IMR-90 (cell line): Measurements from ENCODE around the gene MAEA. TPM values are rescaled to one million over a fixed set of nuclear protein-coding genes. Genes with fewer than 3 reads are reported as not detected.

ENCODE experiments used
- ATAC-seq: fragments of 200-7000 bp; cut with Tn5 transposase; 2 replicates; pipeline ENCODE4 v1.9.1; 2020; ENCODE audit warnings: low read depth, mild to moderate bottlenecking, moderate library complexity
- BruUV-seq: library from RNA; stranded (reverse); fragments of 400-500 nt; replicated peaks from 2 replicates; lab custom pipeline; 2021; lab: Mats Ljungman, UMichigan
- CTCF ChIA-PET: fragments of 300-600 bp; formaldehyde crosslinking; extraction: SDS; loops from one replicate; lab custom pipeline; 2021; ENCODE audit warnings: antibody characterized with exemption; lab: Yijun Ruan, JAX
- POLR2A ChIA-PET: fragments of 300-600 bp; sonication (Branson Sonifier 250); formaldehyde crosslinking; loops from one replicate; lab custom pipeline; 2022; ENCODE audit warnings: antibody characterized with exemption; ENCODE audit not compliant: unreplicated experiment; lab: Charles Lee
- DNase-seq: peaks from one replicate; pipeline ENCODE4 v3.0.0; 2013
- H2AFZ ChIP-seq: replicated peaks from 2 replicates; pipeline ENCODE3; 2013; ENCODE audit warnings: low read length, mild to moderate bottlenecking; ENCODE audit not compliant: poor library complexity
- H2AK5ac ChIP-seq: 2 replicates; pipeline ENCODE4 v1.6.1; 2013; ENCODE audit warnings: low read depth, low read length, inconsistent platforms
- H2AK9ac ChIP-seq: replicated peaks from 2 replicates; pipeline ENCODE3; 2013; ENCODE audit warnings: mild to moderate bottlenecking, low read depth, low read length, moderate library complexity; ENCODE audit not compliant: poor library complexity
- H2BK120ac ChIP-seq: 2 replicates; pipeline ENCODE4 v1.6.1; 2013; ENCODE audit warnings: low read depth, low read length, inconsistent platforms
- H2BK15ac ChIP-seq: 3 replicates; pipeline ENCODE4 v1.6.1; 2013; ENCODE audit warnings: low read depth, low read length, inconsistent platforms
- H2BK20ac ChIP-seq: 2 replicates; pipeline ENCODE4 v1.6.1; 2013; ENCODE audit warnings: low read depth, mild to moderate bottlenecking, inconsistent platforms, low read length, moderate library complexity
- H2BK5ac ChIP-seq: 2 replicates; pipeline ENCODE4 v1.6.1; 2013; ENCODE audit warnings: mild to moderate bottlenecking, low read depth, low read length, inconsistent platforms; ENCODE audit not compliant: poor library complexity, severe bottlenecking
- H3K14ac ChIP-seq: replicated peaks from 2 replicates; pipeline ENCODE4 v1.6.1; 2013; ENCODE audit warnings: low read depth, low read length, inconsistent platforms
- H3K18ac ChIP-seq: 2 replicates; pipeline ENCODE4 v1.6.1; 2013; ENCODE audit warnings: low read depth, low read length, control low read depth
- H3K23ac ChIP-seq: 2 replicates; pipeline ENCODE4 v1.6.1; 2013; ENCODE audit warnings: low read depth, low read length, inconsistent platforms
- H3K27ac ChIP-seq: 2 replicates; pipeline ENCODE4 v1.5.1; 2013; ENCODE audit warnings: mild to moderate bottlenecking, control low read depth, low read length; ENCODE audit not compliant: insufficient read depth
- H3K27me3 ChIP-seq: 2 replicates; pipeline ENCODE4 v1.6.1; 2013; ENCODE audit warnings: low read length; ENCODE audit not compliant: control insufficient read depth, insufficient read depth
- H3K36me3 ChIP-seq: 2 replicates; pipeline ENCODE4 v1.6.1; 2013; ENCODE audit warnings: low read length, mixed read lengths; ENCODE audit not compliant: control insufficient read depth, insufficient read depth
- H3K4ac ChIP-seq: 2 replicates; pipeline ENCODE4 v1.6.1; 2013; ENCODE audit warnings: low read depth, low read length, inconsistent platforms
- H3K4me1 ChIP-seq: 2 replicates; pipeline ENCODE4 v1.6.1; 2013; ENCODE audit warnings: low read length, mixed read lengths; ENCODE audit not compliant: control insufficient read depth, insufficient read depth
- H3K4me2 ChIP-seq: 2 replicates; pipeline ENCODE4 v1.6.1; 2013; ENCODE audit warnings: low read depth, mild to moderate bottlenecking, control low read depth, low read length, moderate library complexity
- H3K4me3 ChIP-seq: 2 replicates; pipeline ENCODE4 v1.5.1; 2013; ENCODE audit warnings: low read depth, mild to moderate bottlenecking, control low read depth, low read length, moderate library complexity; ENCODE audit not compliant: insufficient read depth
- H3K56ac ChIP-seq: 2 replicates; pipeline ENCODE4 v1.6.1; 2013; ENCODE audit warnings: low read length, inconsistent platforms; ENCODE audit not compliant: insufficient read depth; ENCODE audit errors: extremely low read depth
- H3K79me1 ChIP-seq, 2 experiments: 2 replicates each; pipeline ENCODE4 v1.6.1; 2013; ENCODE audit warnings: low read length in 2 of 2, inconsistent platforms in 1 of 2, low read depth in 1 of 2
- H3K9ac ChIP-seq: 2 replicates; pipeline ENCODE4 v1.6.1; 2013; ENCODE audit warnings: low read depth, low read length, control low read depth
- H3K9me1 ChIP-seq: 2 replicates; pipeline ENCODE4 v1.6.1; 2013; ENCODE audit warnings: low read length, inconsistent platforms; ENCODE audit not compliant: insufficient read depth
- H3K9me3 ChIP-seq: 2 replicates; pipeline ENCODE4 v1.6.1; 2013; ENCODE audit warnings: low read length; ENCODE audit not compliant: control insufficient read depth, insufficient read depth
- H4K20me1 ChIP-seq: 2 replicates; pipeline ENCODE4 v1.6.1; 2013; ENCODE audit warnings: low read length, inconsistent platforms; ENCODE audit not compliant: insufficient read depth
- H4K5ac ChIP-seq: 2 replicates; pipeline ENCODE4 v1.6.1; 2013; ENCODE audit warnings: mild to moderate bottlenecking, low read depth, low read length, control low read depth
- H4K8ac ChIP-seq, 2 experiments: 2 replicates each; pipeline ENCODE4 v1.6.1; 2013; ENCODE audit warnings: low read depth in 2 of 2, low read length in 2 of 2, control low read depth in 1 of 2, inconsistent platforms in 1 of 2
- H4K91ac ChIP-seq: 2 replicates; pipeline ENCODE4 v1.6.1; 2013; ENCODE audit warnings: low read depth, low read length, inconsistent platforms; ENCODE audit not compliant: insufficient read depth
- BHLHE40 ChIP-seq: fragments of 150-350 bp; IDR thresholded peaks from 2 replicates; pipeline ENCODE4 v1.6.1; 2016; ENCODE audit warnings: mild to moderate bottlenecking, low read depth, low read length
- CEBPB ChIP-seq: IDR thresholded peaks from 2 replicates; pipeline ENCODE4 v1.6.1; 2012; ENCODE audit warnings: low read depth, low read length, improper control_type of control experiment
- MXI1 ChIP-seq: IDR thresholded peaks from 2 replicates; pipeline ENCODE4 v1.6.1; 2012; ENCODE audit warnings: low read depth, mild to moderate bottlenecking, low read length, moderate library complexity, borderline replicate concordance
- RAD21 ChIP-seq: IDR thresholded peaks from 2 replicates; pipeline ENCODE4 v1.6.1; 2012; ENCODE audit warnings: low read length, improper control_type of control experiment
- RCOR1 ChIP-seq: IDR thresholded peaks from 2 replicates; pipeline ENCODE4 v1.6.1; 2012; ENCODE audit warnings: mild to moderate bottlenecking, low read length, improper control_type of control experiment; ENCODE audit not compliant: insufficient replicate concordance
- WGBS, 2 experiments: methylation state at CpG; one replicate each; pipeline versions ENCODE4 v1.1.5 to v1.1.7; 2013; ENCODE audit warnings: missing lambda C conversion rate in 2 of 2; ENCODE audit not compliant: insufficient read length in 1 of 2; ENCODE audit errors: extremely low coverage in 2 of 2; 5-methylcytosine and 5-hydroxymethylcytosine counted together
- dilution Hi-C: fragments of 300-500 bp; cut with HindIII; formaldehyde crosslinking; loops from one replicate; pipeline ENCODE4 v1.14.3; 2018; ENCODE audit warnings: low sequenced_read_pairs; ENCODE audit not compliant: unreplicated experiment
- in situ Hi-C: fragments of 300-500 bp; cut with MboI; formaldehyde crosslinking; loops from 3 replicates; pipeline ENCODE4 v1.14.3; 2019; ENCODE audit warnings: low sequenced_read_pairs, inconsistent platforms, mixed read lengths
- intact Hi-C: fragments of 100-400 bp; cut with micrococcal nuclease; formaldehyde crosslinking; loops from 2 replicates; pipeline ENCODE4 v1.10.0; 2022
- polyA plus RNA-seq, 3 experiments: library from polyadenylated mRNA; depleted of rRNA; stranded (reverse); fragments of >200 nt; gene quantifications; 2 replicates each; pipeline ENCODE4 v1.2.3, GENCODE V29; 2012; ENCODE audit warnings: low replicate concordance in 1 of 3
- total RNA-seq: library from RNA; depleted of rRNA; stranded (reverse); fragments of >200 nt; gene quantifications from 2 replicates; pipeline ENCODE4 v1.2.3, GENCODE V29; 2012

Gene MAEA
- total and polyA plus RNA-seq, 2 of the 4 experiments (the other 2 are of a cell fraction) = 61.5 to 108 TPM

GRCh38 chr4:1297023-1297395, 7.3 kb downstream of the MAEA start:
- Histone ChIP-seq H3K4ac (no peak overlapping the region), H3K18ac (no peak overlapping the region), H3K9me3 (no peaks in the 10 kb centered on the region), H3K4me3 (no peak overlapping the region), H2AK5ac (no peak overlapping the region), H2AK9ac (no peak overlapping the region), H2AFZ (no peak overlapping the region), H2BK20ac (no peak overlapping the region), H3K56ac (no peak overlapping the region), H3K36me3 (peaks cover 28% of the 10 kb centered on the region; the same call in 1 of the 2 replicates), H2BK15ac (no peak overlapping the region), H2BK120ac (no peak overlapping the region), H3K4me1 (peaks cover 2% of the 10 kb centered on the region; the same call in 1 of the 2 replicates), H3K14ac (no peak overlapping the region), H3K4me2 (no peak overlapping the region), H3K27ac (no peak overlapping the region), H3K23ac (no peak overlapping the region), H2BK5ac (no peak overlapping the region), H3K9me1 (peaks cover 14% of the 10 kb centered on the region; the same call in 1 of the 2 replicates), H4K20me1 (peaks cover 92% of the 10 kb centered on the region), H4K91ac (no peak overlapping the region), H4K5ac (no peak overlapping the region), H4K8ac (no peak overlapping the region), H3K27me3 (no peaks in the 10 kb centered on the region), H3K9ac (no peak overlapping the region), H3K79me1 (peaks cover 8 to 68% of the 10 kb centered on the region in 2 experiments)
- BruUV-seq = no TSS peak
- ATAC-seq = no peak
- TF ChIP-seq RCOR1 (no peak), CEBPB (no peak), RAD21 (no peak), BHLHE40 (no peak), MXI1 (no peak)
- intact Hi-C loops (no loop called here), dilution Hi-C loops (no loop called here), in situ Hi-C loops (no loop called here)
- CTCF ChIA-PET = no interaction called here
- DNase-seq = no peak
- WGBS, 2 experiments = 70% methylated on average over 4 of the region's 22 CpGs; no CpG with 5 or more reads in 1 of the 2 experiments
- POLR2A ChIA-PET = no interaction called here
